GM23248 (cell line): ENCODE results near the gene PODXL2.

Experiments used
- EZH2 ChIP-seq: fragments of 200-600 bp; sonication (generic); IDR thresholded peaks from 2 replicates; pipeline ENCODE4 v1.6.1; 2018; ENCODE audit warnings: antibody characterized with exemption, mild to moderate bottlenecking; ENCODE audit not compliant: insufficient read depth, poor library complexity, severe bottlenecking
- EZH2phosphoT487 ChIP-seq: fragments of 200-600 bp; sonication (generic); IDR thresholded peaks from 2 replicates; pipeline ENCODE4 v1.6.1; 2018; ENCODE audit warnings: antibody characterized with exemption, moderate library complexity, mild to moderate bottlenecking, low read depth; ENCODE audit not compliant: insufficient read depth

- TF ChIP-seq EZH2, result no peak
- no peak for TF ChIP-seq EZH2phosphoT487
Observed at GRCh38 chr3:127711896-127712295, 82.9 kb downstream of the PODXL2 start.
